Measurements from ENCODE around the gene APEH.

DNA sequence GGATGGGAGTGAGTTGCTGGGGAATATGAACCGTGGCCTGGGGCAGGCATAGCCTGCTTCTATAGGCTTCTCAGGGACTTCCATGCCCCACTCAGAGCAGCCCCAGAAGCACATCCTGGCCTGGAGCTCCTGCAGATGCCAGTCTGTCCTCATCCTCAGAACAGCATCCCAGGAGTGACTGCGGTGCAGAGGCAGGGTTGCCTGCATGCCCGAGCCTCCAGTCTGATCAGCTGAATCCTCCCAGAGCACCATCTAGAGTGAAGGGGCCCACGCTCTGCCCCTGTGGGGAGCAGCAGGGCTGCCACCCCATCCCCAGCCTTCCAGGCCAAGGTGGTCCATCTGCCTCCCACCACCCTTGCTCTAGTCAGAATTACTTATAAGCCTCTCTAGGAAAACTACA, 44.7 kb upstream of the APEH start:
- TF ChIP-seq POLR2A (IDR thresholded peaks at IDR 0.05; ENCODE audit: low read depth) = no peak
- TF ChIP-seq, protein P1, sequence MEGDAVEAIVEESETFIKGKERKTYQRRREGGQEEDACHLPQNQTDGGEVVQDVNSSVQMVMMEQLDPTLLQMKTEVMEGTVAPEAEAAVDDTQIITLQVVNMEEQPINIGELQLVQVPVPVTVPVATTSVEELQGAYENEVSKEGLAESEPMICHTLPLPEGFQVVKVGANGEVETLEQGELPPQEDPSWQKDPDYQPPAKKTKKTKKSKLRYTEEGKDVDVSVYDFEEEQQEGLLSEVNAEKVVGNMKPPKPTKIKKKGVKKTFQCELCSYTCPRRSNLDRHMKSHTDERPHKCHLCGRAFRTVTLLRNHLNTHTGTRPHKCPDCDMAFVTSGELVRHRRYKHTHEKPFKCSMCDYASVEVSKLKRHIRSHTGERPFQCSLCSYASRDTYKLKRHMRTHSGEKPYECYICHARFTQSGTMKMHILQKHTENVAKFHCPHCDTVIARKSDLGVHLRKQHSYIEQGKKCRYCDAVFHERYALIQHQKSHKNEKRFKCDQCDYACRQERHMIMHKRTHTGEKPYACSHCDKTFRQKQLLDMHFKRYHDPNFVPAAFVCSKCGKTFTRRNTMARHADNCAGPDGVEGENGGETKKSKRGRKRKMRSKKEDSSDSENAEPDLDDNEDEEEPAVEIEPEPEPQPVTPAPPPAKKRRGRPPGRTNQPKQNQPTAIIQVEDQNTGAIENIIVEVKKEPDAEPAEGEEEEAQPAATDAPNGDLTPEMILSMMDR (IDR thresholded peaks at IDR 0.05) = no peak

Data from esophagus muscularis mucosa (tissue), 3 donors.